HG03439 (cell line): Measurements from ENCODE around the gene MOB2.

ENCODE experiments used
- ATAC-seq: cut with Tn5 transposase; IDR thresholded peaks from one replicate; pipeline ENCODE4 v1.9.1; 2021; ENCODE audit warnings: mild to moderate bottlenecking, moderate library complexity; ENCODE audit not compliant: unreplicated experiment

The MOB2 gene

DNA sequence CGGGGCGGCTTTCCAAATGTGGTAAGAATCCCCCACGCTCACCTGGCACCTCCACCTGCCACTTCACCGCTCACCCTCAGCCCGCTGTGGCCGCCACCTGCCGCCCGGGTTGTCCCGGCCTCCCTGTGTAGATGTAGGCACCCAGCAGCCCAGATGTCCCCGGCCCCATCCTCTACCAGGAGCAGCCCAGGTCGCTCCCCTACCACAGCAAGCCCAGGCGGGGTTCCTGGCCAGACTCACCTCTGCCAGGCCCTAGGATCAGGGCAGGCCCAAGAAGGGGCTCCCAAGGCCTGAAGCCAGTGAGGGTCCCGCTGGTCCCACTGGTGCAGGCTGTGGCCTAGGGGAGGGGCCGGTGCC lies 27.4 kb downstream of the MOB2 start:
- no peak for ATAC-seq

DNA sequence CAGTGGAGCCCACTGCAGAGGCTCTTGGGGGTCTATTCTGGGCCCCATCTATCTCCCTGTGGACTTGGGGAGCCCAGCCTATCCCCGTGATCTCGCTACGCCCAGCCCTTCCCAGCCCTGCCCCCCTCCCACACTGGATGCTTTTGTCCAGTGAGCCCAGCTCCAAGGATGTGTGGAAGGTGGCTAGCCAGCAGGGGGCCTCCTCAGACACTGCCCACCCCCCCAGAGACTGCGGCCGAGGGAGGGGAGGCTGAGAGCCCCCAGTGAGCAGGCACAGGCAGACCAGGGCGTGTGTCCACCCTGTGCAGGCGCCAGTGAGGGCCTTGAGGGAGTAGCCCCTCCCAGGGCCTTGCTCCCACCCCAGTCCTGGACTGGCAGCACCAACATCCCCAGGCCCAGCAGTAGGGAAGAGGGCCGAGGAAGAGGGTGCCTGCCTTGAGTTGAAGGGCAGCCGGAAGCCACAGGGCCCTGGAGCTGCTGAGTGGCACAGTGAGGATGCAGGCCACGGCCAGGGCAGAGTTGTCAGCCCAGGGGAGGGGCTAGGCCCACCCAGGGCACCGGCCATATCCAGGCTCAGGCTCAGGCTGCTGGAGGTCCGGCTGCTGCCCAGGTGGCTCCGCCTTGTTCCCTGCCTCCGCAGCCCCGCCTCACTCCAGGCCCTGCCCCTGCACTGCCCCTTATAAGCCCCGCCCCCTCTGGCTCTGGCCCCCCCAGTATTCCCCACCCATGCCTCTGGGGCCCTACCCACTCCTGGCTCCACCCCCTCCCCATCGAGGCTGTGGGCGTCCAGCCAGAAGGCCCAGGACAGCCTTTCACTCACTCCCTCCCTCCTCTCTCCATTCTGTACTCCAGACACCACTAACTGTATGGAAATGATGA lies 28.0 kb downstream of the MOB2 start:
- no peak for ATAC-seq

DNA sequence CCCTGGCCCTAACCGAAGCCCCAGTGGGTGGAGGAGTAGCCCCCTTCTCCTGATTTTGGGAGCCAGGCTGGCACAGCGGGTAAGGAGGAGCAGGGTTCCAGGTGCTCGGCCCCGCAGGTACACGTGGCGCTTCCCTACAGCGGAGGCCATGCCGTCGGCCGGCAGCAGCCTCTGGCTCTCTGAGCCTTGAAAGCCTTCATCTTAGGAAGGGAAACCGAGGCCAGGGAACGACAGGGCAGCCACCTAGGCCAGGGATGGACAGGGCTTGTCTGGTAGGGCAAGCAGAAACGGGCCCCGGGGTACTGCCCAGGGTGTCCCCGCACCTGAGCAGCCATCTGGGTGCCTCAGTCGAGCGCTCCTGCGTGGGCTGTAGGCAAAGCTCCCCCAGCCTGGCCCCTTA lies 28.7 kb downstream of the MOB2 start:
- no peak for ATAC-seq

- no peak for ATAC-seq
Measured at GRCh38 chr11:1457326-1457680, 29.3 kb downstream of the MOB2 start.

DNA sequence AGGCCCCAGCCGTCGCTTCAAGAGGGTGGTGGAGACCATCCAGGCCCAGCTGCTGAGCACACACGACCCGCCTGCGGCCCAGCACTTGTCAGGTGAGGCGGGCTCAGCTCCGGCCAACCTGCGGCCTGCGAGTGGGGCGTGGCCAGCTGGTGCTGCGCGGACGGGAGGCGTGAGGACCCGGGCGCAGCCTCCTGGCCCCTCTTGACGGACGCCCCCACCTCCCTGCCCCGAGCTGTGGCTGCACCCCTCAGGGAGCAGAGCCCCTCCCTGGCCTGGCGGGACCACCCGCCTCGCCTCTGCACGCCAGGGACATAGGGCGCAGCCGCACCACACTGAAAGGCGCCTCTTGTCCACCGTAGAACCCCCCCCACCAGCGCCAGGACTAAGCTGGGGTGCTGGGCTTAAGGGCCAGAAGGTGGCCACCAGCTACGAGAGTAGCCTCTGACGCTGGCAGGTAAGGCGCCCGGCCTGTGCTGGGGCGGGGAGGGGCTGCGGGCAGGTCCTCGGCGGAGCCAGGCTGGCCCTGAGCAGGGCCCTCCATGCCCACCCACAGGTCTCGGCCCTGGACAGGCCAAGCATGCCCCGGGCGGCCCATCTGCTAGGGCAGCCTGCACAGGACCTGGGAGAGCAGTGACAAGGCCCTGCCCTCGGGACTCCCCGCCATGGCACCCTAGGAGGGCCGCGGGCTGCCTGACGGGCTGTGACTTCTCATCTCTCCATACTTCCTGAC lies 29.8 kb downstream of the MOB2 start:
- ATAC-seq = no peak

DNA sequence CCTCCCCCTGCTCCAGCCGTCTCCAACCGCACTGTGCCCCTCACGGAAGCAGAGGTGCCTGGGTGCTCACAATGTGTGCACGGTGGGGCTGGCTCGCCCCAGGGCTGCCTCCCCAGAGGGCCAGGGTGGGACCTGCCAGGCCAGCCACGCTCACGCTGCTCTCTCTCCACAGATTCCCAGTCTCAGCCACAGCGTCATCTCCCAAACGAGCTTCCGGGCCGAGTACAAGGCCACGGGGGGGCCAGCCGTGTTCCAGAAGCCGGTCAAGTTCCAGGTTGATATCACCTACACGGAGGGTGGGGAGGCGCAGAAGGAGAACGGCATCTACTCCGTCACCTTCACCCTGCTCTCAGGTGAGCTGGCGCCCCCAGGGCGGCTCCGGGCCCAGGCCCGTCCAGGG lies 30.4 kb downstream of the MOB2 start:
- ATAC-seq = no peak

DNA sequence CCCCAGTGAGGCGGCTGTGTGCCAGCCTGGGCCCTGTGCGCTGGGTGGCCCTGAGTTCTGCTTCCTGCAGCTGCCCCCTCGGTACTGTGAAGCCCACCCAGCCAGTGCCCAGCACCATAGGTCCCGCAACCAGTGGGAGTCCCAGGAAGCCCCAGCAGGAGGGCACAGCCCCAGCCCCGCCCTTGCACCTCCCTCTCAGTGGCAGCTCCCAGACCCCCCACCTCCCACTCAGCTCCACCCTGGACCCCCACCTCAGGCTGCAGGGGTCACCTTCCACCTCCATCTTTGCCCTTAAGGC lies 30.9 kb downstream of the MOB2 start:
- ATAC-seq = no peak

- ATAC-seq = no peak
Measured at GRCh38 chr11:1455032-1455762, 31.4 kb downstream of the MOB2 start.

- ATAC-seq = no peak
Measured at GRCh38 chr11:1454576-1454975, 32.0 kb downstream of the MOB2 start.

GRCh38 chr11:1453611-1454034 lies 33.0 kb downstream of the MOB2 start:
- peak; percentile 57 for ATAC-seq

DNA sequence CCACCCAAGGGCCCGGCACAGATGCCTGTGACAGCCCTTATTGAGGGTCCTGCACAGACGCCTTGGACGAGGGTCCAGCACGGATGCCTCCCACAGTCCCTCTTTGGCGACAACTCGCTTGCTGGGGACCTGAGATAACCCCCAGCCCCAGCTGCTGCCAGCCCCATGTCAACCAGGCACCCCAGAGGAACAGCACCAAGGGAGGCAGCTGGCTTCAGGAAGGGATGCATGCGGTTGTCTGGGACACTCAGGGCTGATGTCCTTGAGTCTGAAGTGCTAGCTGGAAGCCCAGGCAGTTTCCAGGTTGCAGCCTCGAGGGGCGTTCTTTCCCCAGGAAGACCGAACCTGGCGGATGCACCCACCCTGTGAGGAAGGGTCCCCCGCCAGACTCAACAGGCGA lies 33.8 kb downstream of the MOB2 start:
- no peak for ATAC-seq

DNA sequence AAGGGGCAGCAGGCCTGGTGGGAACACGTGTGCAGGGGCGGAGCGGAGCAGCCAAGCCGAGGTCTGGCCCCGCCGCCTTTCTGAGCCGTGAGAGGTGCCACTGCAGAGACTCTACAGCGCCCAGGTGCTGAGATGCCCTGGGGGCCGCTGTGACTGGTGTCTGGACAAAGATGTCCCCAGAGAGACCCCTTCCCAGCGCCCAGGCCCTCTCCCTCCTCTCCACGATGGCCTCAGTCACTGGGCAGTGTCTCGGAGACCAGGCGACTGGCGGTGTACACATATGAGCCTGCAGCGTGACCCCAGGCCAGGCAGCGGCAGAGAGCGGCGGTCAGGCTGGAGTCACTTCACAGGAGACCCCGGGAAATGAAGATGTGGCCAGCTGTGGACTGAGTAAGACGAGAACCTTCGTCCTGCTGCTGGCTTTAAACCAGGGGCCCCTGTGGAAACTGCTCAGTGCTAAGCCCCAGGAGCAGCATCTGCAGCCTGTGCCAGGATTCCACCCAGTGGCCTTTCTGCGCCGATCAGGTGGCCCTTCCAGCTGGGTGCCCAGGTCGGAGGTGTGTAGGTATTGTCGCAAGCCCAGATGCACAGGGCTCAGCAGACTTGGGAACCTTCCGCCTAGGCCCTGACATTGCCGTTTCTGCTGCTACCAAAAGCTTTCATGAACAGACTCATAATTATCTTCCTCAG lies 34.7 kb downstream of the MOB2 start:
- no peak for ATAC-seq

- no peak for ATAC-seq
Measured at GRCh38 chr11:1450949-1451710, 35.4 kb downstream of the MOB2 start.

- ATAC-seq = no peak
Measured at GRCh38 chr11:1450344-1450875, 36.2 kb downstream of the MOB2 start.

DNA sequence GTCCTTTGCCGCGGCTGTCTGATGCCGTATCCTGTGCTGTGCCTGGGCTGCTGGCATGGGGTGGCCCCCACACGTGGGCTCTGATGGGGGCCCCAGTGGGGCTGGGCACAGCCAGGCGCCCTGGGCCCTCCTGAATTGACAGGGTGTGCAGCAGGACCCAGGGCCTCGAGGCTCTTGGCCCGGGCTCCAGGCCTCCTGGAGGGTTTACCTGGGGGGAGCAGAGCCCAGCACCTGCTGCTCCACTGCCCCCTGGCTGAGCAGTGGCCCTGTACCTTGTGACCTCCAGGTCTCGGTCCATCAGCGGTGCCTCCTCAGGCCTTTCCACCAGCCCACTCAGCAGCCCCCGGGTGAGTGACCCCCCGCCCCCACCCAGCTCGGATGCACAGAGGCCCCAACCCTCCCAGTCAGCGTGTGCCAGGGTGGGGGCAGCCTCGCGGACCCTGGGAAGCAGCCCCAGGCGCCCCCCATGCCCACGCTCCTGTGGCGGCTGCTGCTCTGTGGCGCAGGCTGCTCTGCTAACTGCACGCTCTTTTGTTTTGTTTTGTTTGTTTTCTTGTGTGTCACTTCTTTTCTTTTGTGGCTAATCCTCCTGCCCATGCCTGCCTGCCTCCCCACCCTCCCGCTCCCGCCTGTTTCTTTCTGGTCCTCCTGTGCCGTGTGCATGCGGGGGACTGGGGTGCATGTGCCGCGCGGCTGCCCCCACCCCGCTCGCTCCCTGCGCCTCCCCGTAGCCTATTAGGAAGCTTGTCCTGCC lies 36.9 kb downstream of the MOB2 start:
- ATAC-seq = no peak

GRCh38 chr11:1448882-1449281 lies 37.7 kb downstream of the MOB2 start:
- no peak for ATAC-seq

DNA sequence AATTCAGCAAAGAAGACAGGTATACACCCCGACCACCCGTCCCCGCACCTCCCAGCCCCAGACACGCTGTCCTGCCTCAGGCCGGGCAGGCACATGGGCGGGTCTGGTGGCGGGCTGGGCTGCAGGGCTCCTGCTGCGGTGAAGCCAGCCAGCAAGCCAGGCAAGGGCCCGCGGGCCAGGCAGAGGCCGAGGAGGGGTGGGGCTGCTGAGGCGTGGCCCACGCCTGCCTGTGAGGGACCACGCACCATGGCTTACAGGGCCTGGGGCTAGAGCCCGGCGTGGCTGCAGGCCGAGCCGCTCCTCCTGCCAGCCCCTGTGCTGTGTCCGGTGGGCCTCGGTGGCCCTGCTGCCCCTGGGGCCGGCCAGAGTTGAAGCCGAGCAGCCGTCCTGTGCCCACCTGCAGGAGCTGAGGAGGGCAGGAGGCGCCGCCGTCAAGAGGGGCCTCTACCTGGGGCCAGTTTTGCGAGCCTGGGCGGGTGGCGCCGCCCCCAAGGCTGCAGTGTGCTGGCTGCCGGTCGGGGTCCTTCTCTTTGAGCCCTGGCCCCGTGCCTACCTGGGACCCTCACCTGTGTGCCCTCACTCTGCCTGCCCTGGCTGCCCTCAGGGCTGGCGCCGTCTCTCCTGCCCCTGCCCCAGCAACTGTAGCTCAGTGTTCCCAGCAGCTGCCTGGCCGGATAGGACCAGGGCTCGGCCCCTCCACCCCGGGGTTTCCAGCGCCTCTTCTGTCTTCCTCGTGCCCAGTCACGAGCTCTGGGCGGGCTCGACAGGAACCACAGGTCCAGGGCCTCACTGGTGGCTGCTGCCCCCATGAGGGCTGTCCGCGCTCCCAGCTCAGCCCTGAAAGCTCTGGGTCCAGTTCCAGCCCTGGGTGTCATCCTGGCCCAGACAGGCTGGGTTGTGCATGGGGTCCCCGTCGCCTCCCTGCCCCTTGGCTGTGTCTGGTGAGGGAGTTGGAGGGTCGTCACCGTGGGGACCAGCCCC lies 38.4 kb downstream of the MOB2 start:
- ATAC-seq = no peak

GRCh38 chr11:1446623-1447022 lies 40.0 kb downstream of the MOB2 start:
- no peak for ATAC-seq
